ENCODE measurements around the gene PPFIBP1. TPM values are rescaled to one million over a fixed set of nuclear protein-coding genes. Genes with fewer than 3 reads are reported as not detected.

Gene PPFIBP1
- total and polyA plus RNA-seq, 2 of the 13 experiments (the other 11 are each of a cell fraction or from before 2014, with no cell fraction given), result 16.2 to 21.8 TPM

DNA sequence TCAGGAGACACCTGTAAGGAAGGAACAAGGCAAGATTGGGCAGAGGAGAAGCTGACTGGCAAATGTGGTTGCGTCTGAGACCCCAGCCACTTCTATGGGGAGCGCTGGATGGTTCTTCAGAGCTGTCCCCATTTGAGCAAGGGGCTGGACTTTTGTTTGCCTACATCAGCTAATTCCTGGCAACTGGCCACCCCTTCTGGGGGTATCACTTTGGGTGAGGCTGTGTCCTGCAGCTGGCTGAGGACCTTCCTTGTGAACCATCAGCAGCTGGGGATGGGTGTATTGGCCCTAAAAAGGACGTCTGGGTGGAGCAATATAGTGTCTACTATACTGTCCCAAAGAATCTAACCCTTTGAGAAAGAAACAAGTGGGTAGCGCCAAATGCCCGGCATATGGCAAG is 23.6 kb downstream of the PPFIBP1 start:
- no peaks in the 10 kb centered on the region for H4K20me1 ChIP-seq (ENCODE audit: insufficient read depth, low read length)
- peak overlapping the region; percentile 86 for H3K27ac ChIP-seq (ENCODE audit: extremely low read length, insufficient read depth, low read length)
- intact Hi-C loops (cut with micrococcal nuclease; ENCODE audit: unreplicated experiment) (loop anchor here (5.0 kb wide), 1 partner anchor 90 kb away; no protein-coding TSS in a partner anchor), in situ Hi-C loops (cut with HindIII; ENCODE audit: extremely low pct_ligation_motif_present, low pct_unique_long_range_greater_than_20kb) (no loop called here)
- TF ChIP-seq ZNF614 (CRISPR knock-in tag; IDR thresholded peaks at IDR 0.05; ENCODE audit: borderline replicate concordance), result no peak
- peak in 1 of 2 experiments; percentile 29; a peak in 1 of 4 replicates for TF ChIP-seq MAFK (conservative IDR thresholded peaks at IDR 0.05 in 1 of 2, IDR thresholded peaks at IDR 0.05 in 1 of 2; ENCODE audit: low read length in 2 of 2)
- BruUV-seq (replicated peaks), result no TSS peak
- H3K79me2 ChIP-seq (ENCODE audit: insufficient read depth, low read length), result peaks cover 23% of the 10 kb centered on the region
- FAIRE-seq, result no peak
- CTCF ChIA-PET (ENCODE audit: low intra/inter-chr PET ratio, low total read pairs), result no interaction called here
- H3K4me1 ChIP-seq (ENCODE audit: insufficient read depth, low read length), result peaks cover 84% of the 10 kb centered on the region
- H3K27me3 ChIP-seq (ENCODE audit: control insufficient read depth in 1 of 2, insufficient read depth in 2 of 2, low read length in 2 of 2), result no peaks in the 10 kb centered on the region
- no peak overlapping the region for H3K4me3 ChIP-seq (replicated peaks in 1 of 3; ENCODE audit: insufficient read depth in 1 of 3, low read depth in 2 of 3, low read length in 3 of 3)
- H3K36me3 ChIP-seq (replicated peaks in 1 of 2; ENCODE audit: control insufficient read depth in 1 of 2, insufficient read depth in 2 of 2, low read length in 2 of 2), result no peaks in the 10 kb centered on the region
- POLR2A ChIA-PET, result interaction anchor here (5.1 kb wide), 1 partner anchor 24 kb away, joined by 65 read pairs; the partner anchor contains the start of gene PPFIBP1
- H2AFZ ChIP-seq (ENCODE audit: low read length), result no peak overlapping the region
- ATAC-seq, result no peak
- no peaks in the 10 kb centered on the region for H3K9me3 ChIP-seq (ENCODE audit: low read length)
- peak overlapping the region; percentile 69; the same call in 1 of the 2 replicates for H3K4me2 ChIP-seq (ENCODE audit: low read depth, low read length)
- WGBS (ENCODE audit: low lambda C conversion rate), result 68% methylated on average over 3 of the region's 5 CpGs
- H3K9ac ChIP-seq (ENCODE audit: insufficient read depth, low read depth, low read length), result no peak overlapping the region
- DNase-seq (ENCODE audit: low spot score), result no peak

DNA sequence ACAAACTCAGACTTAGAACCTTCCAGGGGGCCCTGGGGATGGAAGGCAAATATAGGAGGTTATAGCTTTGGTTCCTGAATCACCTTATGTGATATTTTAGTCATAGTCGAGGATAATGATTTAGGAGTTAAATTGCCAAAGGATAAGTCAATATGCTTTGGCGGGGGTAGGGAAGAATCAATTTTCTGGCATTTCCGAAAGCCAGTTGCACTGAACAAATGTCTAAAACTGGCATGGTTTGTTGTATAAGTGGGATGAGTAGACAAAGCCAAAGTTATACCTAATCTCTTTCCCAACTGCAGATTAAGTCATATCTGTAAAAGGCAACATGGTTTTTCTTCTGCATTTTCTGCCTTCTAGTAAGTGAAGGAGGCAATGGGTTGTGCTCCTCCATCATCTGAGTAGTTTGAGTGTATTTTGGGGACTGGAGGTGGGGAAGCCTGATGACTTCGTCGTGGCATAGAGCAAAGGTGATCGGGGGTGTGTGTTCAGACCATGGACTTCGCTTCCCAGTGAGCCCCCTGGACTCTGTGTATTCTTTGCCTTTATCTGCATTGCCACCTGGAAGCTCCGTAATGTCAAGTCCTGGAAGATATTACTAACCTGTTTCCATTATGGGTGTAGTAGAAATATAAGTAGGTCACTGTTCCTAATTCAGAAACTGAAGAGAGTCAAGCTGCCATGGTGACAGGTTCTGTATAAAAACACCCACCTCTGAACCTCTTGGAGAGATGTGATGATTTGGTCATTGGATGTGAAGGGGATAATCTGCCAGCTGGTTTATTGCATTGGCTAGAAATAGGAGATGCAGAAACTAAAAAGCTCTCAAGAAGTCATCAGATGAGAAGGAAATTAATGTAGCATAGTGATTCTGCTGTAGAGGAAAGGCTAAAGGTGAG is 24.5 kb downstream of the PPFIBP1 start:
- Histone ChIP-seq H3K4me2 (ENCODE audit: low read depth, low read length) (peak overlapping the region; percentile 69), H3K27me3 (ENCODE audit: control insufficient read depth in 1 of 2, insufficient read depth in 2 of 2, low read length in 2 of 2) (no peaks in the 10 kb centered on the region), H3K9me3 (ENCODE audit: low read length) (no peaks in the 10 kb centered on the region), H3K9ac (ENCODE audit: insufficient read depth, low read depth, low read length) (peak overlapping the region; percentile 56; the same call in 1 of the 2 replicates), H3K36me3 (replicated peaks in 1 of 2; ENCODE audit: control insufficient read depth in 1 of 2, insufficient read depth in 2 of 2, low read length in 2 of 2) (no peaks in the 10 kb centered on the region), H4K20me1 (ENCODE audit: insufficient read depth, low read length) (no peaks in the 10 kb centered on the region), H3K27ac (ENCODE audit: extremely low read length, insufficient read depth, low read length) (peak overlapping the region; percentile 86), H3K4me1 (ENCODE audit: insufficient read depth, low read length) (peaks cover 89% of the 10 kb centered on the region), H2AFZ (ENCODE audit: low read length) (no peak overlapping the region), H3K79me2 (ENCODE audit: insufficient read depth, low read length) (peaks cover 21% of the 10 kb centered on the region), H3K4me3 (replicated peaks in 1 of 3; ENCODE audit: insufficient read depth in 1 of 3, low read depth in 2 of 3, low read length in 3 of 3) (peak overlapping the region in 2 of 3 experiments; percentile 54 to 57; a peak in 4 of 6 replicates)
- ChIA-PET CTCF (ENCODE audit: low intra/inter-chr PET ratio, low total read pairs) (no interaction called here), POLR2A (interaction anchor here (5.1 kb wide), 1 partner anchor 25 kb away, joined by 65 read pairs; the partner anchor contains the start of gene PPFIBP1)
- in situ Hi-C loops (cut with HindIII; ENCODE audit: extremely low pct_ligation_motif_present, low pct_unique_long_range_greater_than_20kb), result no loop called here
- TSS peak; percentile 77 for BruUV-seq (replicated peaks)
- WGBS (ENCODE audit: low lambda C conversion rate), result 17% methylated on average over 8 of the region's 8 CpGs
- intact Hi-C loops (cut with micrococcal nuclease; ENCODE audit: unreplicated experiment), result loop anchor here (1.0 to 5.0 kb wide), 2 partner anchors 24 to 89 kb away; partner anchors contain the start of gene PPFIBP1
- DNase-seq (ENCODE audit: low spot score) (peak; percentile 28), ATAC-seq (0 out of 3 replicates have a peak, but pooled peaks have one; percentile 6), FAIRE-seq (peak; percentile 12)
- TF ChIP-seq HNF4A (CRISPR knock-in tag; IDR thresholded peaks at IDR 0.05), result peak; percentile 74
- TF ChIP-seq NCOR1 (IDR thresholded peaks at IDR 0.05; ENCODE audit: borderline replicate concordance, low read length), result 0 out of 2 replicates have a peak, but pooled peaks have one; percentile 28
- peak; percentile 24; the same call in 1 of the 2 replicates for TF ChIP-seq ZMYM3 (CRISPR knock-in tag; IDR thresholded peaks at IDR 0.05)
- TF ChIP-seq ZMYM4 (CRISPR knock-in tag; IDR thresholded peaks at IDR 0.05), result peak; percentile 31; the same call in 1 of the 2 replicates
- no peak for TF ChIP-seq NR2F6 (IDR thresholded peaks at IDR 0.05)
- TF ChIP-seq NR2F6 (CRISPR knock-in tag; IDR thresholded peaks at IDR 0.05), result 0 out of 2 replicates have a peak, but pooled peaks have one; percentile 10
- 0 out of 2 replicates have a peak, but pooled peaks have one; percentile 34 for TF ChIP-seq TARDBP (CRISPR knock-in tag; IDR thresholded peaks at IDR 0.05)
- TF ChIP-seq ZNF883 (CRISPR knock-in tag; IDR thresholded peaks at IDR 0.05; ENCODE audit: not compliant biosample characterization), result no peak
- TF ChIP-seq ZNF512B (CRISPR knock-in tag; IDR thresholded peaks at IDR 0.05; ENCODE audit: borderline replicate concordance), result 0 out of 2 replicates have a peak, but pooled peaks have one; percentile 34
- TF ChIP-seq ZBTB7B (CRISPR knock-in tag; IDR thresholded peaks at IDR 0.05), result peak; percentile 57; the same call in 1 of the 2 replicates
